Measurements from ENCODE around the gene NBAS. TPM values are rescaled to one million over a fixed set of nuclear protein-coding genes. Genes with fewer than 3 reads are reported as not detected.

The NBAS gene
- total and polyA plus RNA-seq, 2 of the 4 experiments (the other 2 are of a cell fraction), result 22.3 to 105 TPM

GRCh38 chr2:15472133-15472532 is 89.0 kb downstream of the NBAS start:
- CTCF ChIA-PET, result no interaction called here
- Histone ChIP-seq H3K4me3 (ENCODE audit: insufficient read depth, low read depth, low read length) (no peak overlapping the region), H3K4me2 (ENCODE audit: low read depth, low read length) (no peak overlapping the region), H2AK9ac (replicated peaks; ENCODE audit: low read depth, low read length, poor library complexity) (no peak overlapping the region), H2BK15ac (ENCODE audit: low read depth, low read length) (no peak overlapping the region), H3K9me1 (ENCODE audit: insufficient read depth, low read length) (0 out of 2 replicates have a peak, but pooled peaks cover 2% of the 10 kb centered on the region), H2BK120ac (ENCODE audit: low read depth, low read length) (no peak overlapping the region), H3K27ac (ENCODE audit: insufficient read depth, low read length) (no peak overlapping the region), H2AFZ (replicated peaks; ENCODE audit: low read length, poor library complexity) (no peak overlapping the region), H3K4ac (ENCODE audit: low read depth, low read length) (no peak overlapping the region), H2BK20ac (ENCODE audit: low read depth, low read length) (no peak overlapping the region), H3K79me1 (ENCODE audit: low read depth in 1 of 2, low read length in 2 of 2) (no peaks in the 10 kb centered on the region), H4K20me1 (ENCODE audit: insufficient read depth, low read length) (no peaks in the 10 kb centered on the region), H3K27me3 (ENCODE audit: control insufficient read depth, insufficient read depth, low read length) (no peaks in the 10 kb centered on the region), H3K23ac (ENCODE audit: low read depth, low read length) (no peak overlapping the region), H3K4me1 (ENCODE audit: control insufficient read depth, insufficient read depth, low read length) (no peaks in the 10 kb centered on the region), H2AK5ac (ENCODE audit: low read depth, low read length) (no peak overlapping the region), H3K9me3 (ENCODE audit: control insufficient read depth, insufficient read depth, low read length) (no peaks in the 10 kb centered on the region), H4K5ac (ENCODE audit: low read depth, low read length) (no peak overlapping the region), H3K18ac (ENCODE audit: low read depth, low read length) (no peak overlapping the region), H4K8ac (ENCODE audit: low read depth in 2 of 2, low read length in 2 of 2) (no peak overlapping the region), H3K9ac (ENCODE audit: low read depth, low read length) (no peak overlapping the region), H3K14ac (replicated peaks; ENCODE audit: low read depth, low read length) (no peak overlapping the region), H3K36me3 (ENCODE audit: control insufficient read depth, insufficient read depth, low read length) (peaks cover 24% of the 10 kb centered on the region), H2BK5ac (ENCODE audit: low read depth, low read length, poor library complexity, severe bottlenecking) (no peak overlapping the region), H4K91ac (ENCODE audit: insufficient read depth, low read depth, low read length) (no peak overlapping the region), H3K56ac (ENCODE audit: extremely low read depth, insufficient read depth, low read length) (no peak overlapping the region)
- no TSS peak for BruUV-seq (replicated peaks)
- POLR2A ChIA-PET (ENCODE audit: unreplicated experiment), result no interaction called here
- intact Hi-C loops (cut with micrococcal nuclease), result no loop called here
- ATAC-seq (ENCODE audit: low read depth) (no peak), DNase-seq (no peak)
- WGBS, 2 experiments (ENCODE audit: extremely low coverage in 2 of 2, insufficient read length in 1 of 2), result 100% methylated on average over 1 of the region's 3 CpGs; no CpG with 5 or more reads in 1 of the 2 experiments
- dilution Hi-C loops (cut with HindIII; ENCODE audit: low sequenced_read_pairs, unreplicated experiment), result no loop called here
- in situ Hi-C loops (cut with MboI; ENCODE audit: low sequenced_read_pairs), result no loop called here
- TF ChIP-seq CEBPB (IDR thresholded peaks at IDR 0.05; ENCODE audit: low read depth, low read length), result no peak
- no peak for TF ChIP-seq POLR2A (IDR thresholded peaks at IDR 0.05; ENCODE audit: low read depth, low read length)
- no peak for TF ChIP-seq CTCF (conservative IDR thresholded peaks at IDR 0.05; ENCODE audit: low read depth, low read length)
- no peak for TF ChIP-seq SMC3 (IDR thresholded peaks at IDR 0.05; ENCODE audit: low read depth, low read length)
- TF ChIP-seq MXI1 (IDR thresholded peaks at IDR 0.05; ENCODE audit: borderline replicate concordance, low read depth, low read length), result no peak
- TF ChIP-seq RCOR1 (IDR thresholded peaks at IDR 0.05; ENCODE audit: insufficient replicate concordance, low read length), result no peak
- TF ChIP-seq RFX5 (IDR thresholded peaks at IDR 0.05; ENCODE audit: low read depth, low read length), result no peak
- no peak for TF ChIP-seq RAD21 (IDR thresholded peaks at IDR 0.05; ENCODE audit: low read length)
- no peak for TF ChIP-seq ELK1 (IDR thresholded peaks at IDR 0.05; ENCODE audit: borderline replicate concordance, low read depth, low read length)
- no peak for TF ChIP-seq CHD1 (IDR thresholded peaks at IDR 0.05; ENCODE audit: low read depth, low read length)
- TF ChIP-seq FOS (IDR thresholded peaks at IDR 0.05; ENCODE audit: low read depth, low read length), result no peak
- no peak for TF ChIP-seq USF2 (IDR thresholded peaks at IDR 0.05; ENCODE audit: low read depth, low read length)
- TF ChIP-seq NFE2L2 (IDR thresholded peaks at IDR 0.05; ENCODE audit: low read depth, low read length), result no peak
- no peak for TF ChIP-seq MAFK (IDR thresholded peaks at IDR 0.05; ENCODE audit: low read depth, low read length)
- TF ChIP-seq MAZ (IDR thresholded peaks at IDR 0.05; ENCODE audit: borderline replicate concordance, low read depth, low read length), result no peak
- TF ChIP-seq BHLHE40 (IDR thresholded peaks at IDR 0.05; ENCODE audit: low read depth, low read length), result no peak

Data from IMR-90 (cell line).